ENCODE results near the gene MAP2K4. TPM values are rescaled to one million over a fixed set of nuclear protein-coding genes. Genes with fewer than 3 reads are reported as not detected.

MAP2K4 gene
- total and polyA plus RNA-seq, 2 of the 13 experiments (the other 11 are each of a cell fraction or from before 2014, with no cell fraction given): 21.5 to 35.6 TPM

DNA sequence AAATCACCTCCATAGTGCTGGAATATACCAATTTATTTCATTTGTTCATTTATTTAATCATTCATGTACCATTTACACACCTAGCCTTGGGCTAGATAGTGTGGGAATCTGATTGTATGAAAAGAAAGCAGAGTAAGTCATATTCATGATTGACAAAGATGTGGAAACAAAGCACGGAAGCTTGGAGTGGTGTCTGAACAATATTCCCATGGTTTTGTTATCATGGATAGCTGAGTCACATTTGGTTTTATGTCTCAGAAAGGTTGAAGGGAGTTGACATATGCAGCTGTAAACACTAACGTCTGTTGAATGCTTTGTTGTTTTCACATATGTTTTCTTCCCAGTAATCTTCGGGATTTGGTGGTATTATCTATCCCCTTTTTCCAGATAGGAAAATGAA is 76.6 kb downstream of the MAP2K4 start (continued):
- TF ChIP-seq ZNF407 (CRISPR knock-in tag; IDR thresholded peaks at IDR 0.05; ENCODE audit: not compliant biosample characterization) (no peak), DMAP1 (CRISPR knock-in tag; IDR thresholded peaks at IDR 0.05) (no peak), FOXC1 (CRISPR knock-in tag; IDR thresholded peaks at IDR 0.05; ENCODE audit: borderline replicate concordance) (no peak), HMGXB4 (CRISPR knock-in tag; IDR thresholded peaks at IDR 0.05; ENCODE audit: borderline replicate concordance in 1 of 2, low read depth in 1 of 2) (no peak)
